NCI-H1930 (cell line): ENCODE results near the gene ADGRF5.

Experiments used
- DNase-seq, 2 experiments: peaks; one replicate each; lab custom pipeline; 2025; lab: John Stamatoyannopoulos, UW

The ADGRF5 gene

DNA sequence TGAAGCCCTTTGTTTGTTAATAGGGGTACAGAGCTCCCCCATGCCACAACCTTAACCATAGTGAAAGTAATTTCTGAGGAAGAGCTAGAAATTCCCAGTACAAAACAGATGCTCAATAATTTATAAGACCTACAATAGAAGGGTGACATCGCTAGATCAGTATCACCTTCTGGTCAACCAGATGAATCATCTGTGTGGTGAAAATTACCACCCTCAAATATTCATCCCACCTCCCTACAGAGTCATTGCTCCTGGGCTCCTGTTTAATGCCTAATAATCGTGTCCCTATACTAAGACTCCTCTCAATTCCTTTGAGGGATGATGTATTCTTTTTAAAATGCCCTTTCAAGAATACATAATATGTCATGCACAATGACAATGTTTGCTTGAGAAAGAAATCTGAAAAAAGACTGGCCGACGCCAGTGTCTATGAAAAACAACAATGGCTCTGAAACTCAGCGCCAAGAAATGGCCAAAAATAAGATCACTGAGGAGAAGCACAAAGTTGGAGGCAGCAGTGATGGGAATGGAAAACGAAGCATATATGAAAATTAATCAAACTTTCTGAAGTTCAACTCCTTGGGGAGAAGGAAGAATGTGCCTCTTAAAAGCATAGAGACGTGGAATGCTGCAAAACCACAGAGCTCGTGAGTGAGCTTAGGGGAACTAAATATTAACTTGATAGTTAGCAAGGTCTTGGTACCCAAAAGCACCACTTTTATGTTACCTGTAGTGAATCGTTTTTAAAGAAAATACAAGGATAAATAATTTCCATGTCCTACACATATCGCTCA lies 11.0 kb upstream of the ADGRF5 start:
- DNase-seq: no peak

DNA sequence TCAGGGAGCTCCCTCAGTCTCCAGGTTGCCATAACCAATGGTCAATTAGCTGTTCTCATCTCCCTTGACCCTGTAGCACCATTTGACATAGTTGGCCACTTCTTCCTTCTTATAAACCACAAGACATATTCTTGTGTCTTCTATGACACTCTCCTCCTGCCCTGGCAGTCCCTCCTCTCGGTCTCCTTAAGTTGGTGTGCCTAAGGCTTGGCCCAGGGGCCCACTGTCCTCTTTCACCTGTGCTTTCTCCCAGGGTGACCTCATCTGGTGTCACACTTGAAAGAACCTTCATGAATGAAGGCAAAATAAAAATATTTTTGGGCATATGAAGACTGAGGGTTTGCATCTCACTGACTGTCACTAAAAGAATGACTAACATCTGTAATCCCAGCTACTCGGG lies 9.7 kb upstream of the ADGRF5 start:
- no peak for DNase-seq

DNA sequence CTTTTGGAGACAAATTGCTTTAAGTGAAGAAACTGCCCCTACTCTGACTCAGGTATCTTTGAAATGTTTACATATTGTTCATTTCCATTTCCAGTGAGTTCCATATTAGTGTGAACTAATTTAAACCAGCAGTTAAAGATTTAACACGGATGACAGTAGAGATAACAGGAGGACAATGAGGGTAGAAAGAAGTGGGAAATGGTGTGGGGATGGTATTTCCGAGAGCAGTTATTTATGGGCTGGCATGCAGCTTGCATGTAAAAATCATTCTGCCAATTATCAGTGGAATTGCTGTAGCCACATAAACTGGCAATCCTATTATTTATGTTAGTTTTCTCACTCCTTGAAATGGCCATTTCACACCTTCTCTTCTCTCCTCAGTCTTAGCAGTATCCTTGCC lies 8.6 kb upstream of the ADGRF5 start:
- no peak for DNase-seq

DNA sequence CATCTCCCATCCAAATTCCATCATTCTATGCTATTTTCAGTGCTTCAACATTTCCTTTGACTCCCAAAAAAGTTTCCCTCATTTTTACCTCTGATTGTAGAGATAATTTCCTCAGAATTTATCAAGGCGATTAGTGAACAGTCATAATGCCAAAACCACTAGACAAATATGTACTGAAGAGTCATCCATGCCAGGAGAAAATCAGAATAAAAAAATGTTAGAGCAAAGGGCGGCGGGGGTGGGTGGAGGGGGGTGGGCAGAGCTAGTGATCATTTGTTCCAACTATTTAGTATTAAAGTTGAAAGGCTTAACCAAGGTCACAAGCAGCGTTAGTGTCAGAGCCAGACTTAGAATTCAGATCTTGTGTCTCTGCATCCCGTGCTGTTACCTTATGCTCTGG lies 5.3 kb upstream of the ADGRF5 start:
- no peak for DNase-seq

DNA sequence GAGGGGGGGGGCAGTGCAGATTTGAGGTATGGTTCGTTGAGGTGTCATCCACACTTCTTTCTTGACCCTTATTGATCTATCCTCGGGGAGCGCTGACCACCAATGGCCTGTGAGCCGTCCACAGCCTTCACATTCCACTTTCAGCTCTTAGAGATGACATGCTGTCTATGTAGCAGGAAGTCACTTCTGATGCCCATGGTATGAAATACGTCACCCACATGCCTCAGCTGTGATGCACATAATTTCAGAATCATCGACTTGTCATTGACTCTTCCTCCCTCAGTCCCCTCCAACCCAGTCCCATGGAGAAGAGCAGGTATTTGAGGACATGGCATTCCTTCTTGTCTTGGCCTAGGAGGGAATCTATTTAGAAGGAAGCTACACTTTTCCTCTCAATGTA lies 4.7 kb upstream of the ADGRF5 start:
- no peak for DNase-seq

DNA sequence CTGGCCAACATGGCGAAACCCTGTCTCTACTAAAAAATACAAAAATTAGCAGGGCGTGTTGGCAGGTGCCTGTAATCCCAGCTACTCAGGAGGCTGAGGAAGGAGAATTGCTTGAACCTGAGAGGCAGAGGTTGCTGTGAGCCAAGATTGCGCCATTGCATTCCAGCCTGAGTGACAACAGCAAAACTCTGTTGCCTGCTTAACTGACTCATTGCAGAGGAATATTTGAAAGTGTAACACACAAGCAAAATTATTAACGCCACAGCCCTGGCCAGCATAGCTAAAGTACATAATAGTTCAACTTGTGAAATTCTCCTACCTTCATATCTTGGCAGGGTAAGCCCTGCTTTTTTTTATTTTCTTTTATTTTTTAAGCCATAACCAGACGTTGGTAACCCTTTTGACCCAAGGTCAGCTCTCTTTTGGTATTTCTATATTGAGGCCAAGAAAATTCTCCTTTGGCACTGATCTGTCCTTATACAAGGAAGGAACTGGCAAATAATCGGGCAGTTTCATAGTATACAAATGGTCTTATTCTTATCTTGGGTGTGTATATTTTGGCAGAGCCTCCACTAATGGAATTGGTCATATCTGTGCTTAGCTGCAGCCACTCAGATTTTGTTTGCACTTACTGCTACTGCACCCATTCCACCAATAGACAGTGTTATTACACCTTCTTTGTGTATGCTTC lies 4.0 kb upstream of the ADGRF5 start:
- DNase-seq: no peak

DNA sequence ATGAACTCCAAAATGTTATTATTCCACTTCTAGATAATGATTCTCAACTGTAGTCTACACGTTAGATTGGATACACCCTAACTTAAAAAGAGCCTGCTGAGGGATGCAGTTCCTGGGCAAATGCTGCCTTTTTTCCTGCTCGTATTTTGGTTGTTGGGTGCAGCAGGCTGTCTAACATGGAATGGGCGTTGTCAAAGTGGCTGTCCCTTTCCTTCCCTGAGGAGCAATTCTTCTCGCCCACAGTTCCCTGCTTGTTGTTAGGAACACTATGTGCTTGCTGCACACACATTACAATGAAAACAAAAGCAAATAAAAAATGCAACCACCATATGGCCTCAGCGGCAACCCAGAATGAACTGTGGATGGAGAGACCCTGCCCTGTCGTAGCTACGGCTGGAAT lies 1.7 kb upstream of the ADGRF5 start:
- DNase-seq: no peak

DNA sequence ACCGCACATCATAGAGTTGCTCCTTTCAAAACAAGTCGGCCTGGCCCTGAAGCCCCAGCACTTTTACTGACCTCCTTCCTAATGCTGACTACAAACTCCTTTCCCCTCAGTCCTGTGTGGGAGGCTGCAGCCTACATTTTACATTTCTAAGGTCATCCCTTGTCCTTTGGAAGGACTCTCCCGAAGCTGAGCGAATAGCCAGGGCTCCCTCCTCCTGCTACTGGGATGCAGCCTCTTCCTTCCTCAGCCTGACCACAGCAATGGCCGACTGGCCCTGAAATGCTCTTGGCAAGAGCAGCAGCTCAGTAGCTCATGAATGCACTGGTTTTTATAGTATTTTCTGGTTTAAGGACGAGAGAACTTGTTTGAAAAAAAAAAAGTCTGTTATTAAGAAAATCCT lies 679 bp downstream of the ADGRF5 start:
- no peak for DNase-seq

DNA sequence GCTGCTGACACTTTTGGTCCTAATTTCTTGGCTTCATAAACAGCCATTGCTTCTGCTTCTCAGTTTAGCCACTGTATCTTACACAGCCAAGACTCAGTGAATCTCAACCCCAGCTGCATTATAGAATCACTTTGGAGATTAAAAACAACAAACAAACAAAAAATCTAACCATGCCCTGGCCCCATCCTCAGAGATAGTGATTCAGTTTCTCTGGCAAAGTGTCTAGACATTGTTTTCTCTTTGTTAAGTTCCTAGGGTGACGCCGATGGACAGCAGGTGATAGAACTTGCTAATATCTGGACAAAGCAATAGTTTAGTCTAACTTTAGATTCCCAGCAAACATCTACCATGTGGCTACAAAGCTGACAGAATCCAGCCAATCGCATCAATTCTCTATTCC lies 2.9 kb downstream of the ADGRF5 start:
- no peak for DNase-seq

DNA sequence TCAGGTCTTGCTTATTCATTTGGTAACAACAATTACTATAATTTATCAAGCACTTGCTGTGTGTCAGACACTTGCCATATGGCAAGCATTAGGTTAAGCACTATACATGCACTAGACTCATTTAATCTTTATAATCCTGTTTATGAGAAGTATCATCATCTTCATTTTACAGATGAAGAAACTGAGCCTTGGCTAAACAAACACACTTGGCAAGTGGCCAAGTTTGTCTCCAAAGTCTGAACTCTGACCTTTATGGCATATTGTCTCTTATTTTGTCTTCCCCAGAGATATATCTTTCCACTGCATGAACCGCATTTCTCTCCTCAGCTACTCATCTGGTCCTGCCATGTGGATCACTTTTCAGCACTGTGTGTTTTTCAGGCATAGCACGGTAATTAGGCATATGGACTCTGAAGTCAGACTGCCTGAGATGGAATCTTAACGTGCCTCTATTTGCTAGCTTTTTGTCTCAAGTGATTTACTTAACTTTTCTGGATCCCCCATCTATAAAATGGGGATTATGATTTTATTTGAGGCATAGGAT lies 4.7 kb downstream of the ADGRF5 start:
- DNase-seq: no peak

DNA sequence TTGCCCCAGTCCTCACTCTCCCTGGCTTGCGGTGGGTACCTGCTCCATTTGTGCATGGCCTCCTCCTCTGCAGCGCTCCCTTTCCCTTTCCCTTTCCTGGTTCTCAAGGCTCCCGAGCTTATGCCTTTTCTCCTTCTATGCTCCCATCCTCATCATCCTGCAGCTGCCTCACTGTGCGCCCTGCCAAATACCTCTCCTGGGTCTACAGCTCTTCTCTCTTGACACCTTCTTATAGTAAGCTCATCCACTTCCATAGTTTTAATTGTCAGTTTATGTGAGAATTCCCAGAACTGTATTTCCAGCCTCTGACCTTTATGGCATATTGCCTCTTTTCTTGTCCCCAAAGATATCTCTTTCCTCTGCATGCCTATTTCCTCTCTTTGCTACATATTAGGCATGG lies 5.9 kb downstream of the ADGRF5 start:
- DNase-seq: no peak

DNA sequence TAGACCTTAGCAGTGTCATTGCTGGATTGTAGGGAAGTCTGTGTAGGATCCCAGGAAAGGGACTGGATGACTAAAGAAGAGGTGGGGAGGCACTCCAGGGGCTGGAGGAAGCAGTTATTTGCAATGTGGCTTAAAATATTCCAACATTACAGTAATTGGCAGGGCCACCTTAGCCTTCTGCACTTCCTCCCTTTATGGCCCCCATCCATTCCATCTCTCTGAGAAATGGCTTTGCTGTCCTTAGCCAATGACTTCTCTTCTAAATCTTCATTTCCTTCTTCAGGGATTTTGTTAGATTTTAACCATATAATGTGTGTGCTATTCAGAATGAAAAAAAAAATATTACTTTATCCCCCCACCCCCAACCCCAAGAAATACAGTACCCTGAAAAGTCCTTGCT lies 6.4 kb downstream of the ADGRF5 start:
- DNase-seq: no peak

DNA sequence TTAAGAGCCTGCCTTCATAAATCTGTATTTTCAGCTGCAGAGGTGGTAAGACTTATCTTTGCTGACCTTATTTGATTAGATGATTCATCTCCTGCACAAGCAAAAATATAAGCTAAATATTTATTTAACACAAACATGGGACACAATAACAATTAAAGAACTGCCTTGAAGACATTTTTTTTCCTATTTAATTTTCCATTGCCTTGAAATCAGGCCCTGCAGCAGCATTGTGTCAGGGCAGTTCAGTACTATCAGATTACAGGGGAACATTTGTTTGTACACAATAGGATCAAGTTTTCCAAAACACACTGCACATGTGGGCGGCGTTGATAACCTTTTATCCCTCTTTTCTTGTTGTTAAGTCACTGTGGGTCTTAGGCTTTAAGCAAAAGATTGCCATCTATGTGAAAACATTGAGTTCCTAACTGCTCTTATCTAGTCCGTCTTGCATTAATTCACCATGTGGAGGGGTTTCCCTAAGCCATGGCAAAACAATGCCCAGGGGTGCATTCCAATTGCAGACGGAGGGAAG lies 7.4 kb downstream of the ADGRF5 start:
- DNase-seq: peak in 1 of 2 experiments; percentile 36

DNA sequence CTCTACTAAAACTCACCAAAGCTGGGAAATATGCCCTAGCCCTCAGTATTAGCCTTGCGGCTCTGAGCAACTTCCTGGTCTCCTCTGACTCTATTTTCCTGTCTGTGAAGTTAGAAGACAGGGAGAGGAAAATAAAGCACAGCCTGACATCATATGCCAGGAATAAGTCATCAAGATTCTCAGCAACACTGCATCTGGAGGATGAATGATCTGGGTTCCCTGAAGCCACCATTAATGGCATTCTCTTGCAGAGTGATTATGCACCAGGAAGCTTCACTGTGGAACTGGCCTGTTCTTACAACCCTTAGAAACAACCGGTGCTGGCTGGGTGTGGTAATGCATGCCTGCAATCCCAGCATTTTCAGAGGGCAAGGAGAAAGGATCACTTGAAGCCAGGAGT lies 12.4 kb downstream of the ADGRF5 start:
- DNase-seq: no peak

DNA sequence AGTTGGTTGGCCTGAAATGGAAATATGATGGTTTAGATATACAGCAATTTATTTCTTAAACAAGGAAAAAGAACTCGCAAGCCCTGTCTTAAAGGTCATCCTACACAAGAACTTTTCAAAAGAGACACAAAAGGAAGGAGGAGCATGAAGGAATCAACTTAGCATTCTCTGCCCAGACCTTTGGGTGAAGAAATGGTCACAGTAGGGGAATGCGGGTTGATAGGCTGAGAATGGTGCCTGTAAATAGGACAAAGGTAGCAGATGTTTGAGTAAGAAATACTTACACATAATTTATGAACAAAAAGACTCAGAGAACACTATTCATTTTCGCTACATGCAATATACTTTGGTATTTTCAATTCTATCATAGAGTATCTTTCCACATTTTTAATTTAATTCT lies 15.0 kb downstream of the ADGRF5 start:
- no peak for DNase-seq

DNA sequence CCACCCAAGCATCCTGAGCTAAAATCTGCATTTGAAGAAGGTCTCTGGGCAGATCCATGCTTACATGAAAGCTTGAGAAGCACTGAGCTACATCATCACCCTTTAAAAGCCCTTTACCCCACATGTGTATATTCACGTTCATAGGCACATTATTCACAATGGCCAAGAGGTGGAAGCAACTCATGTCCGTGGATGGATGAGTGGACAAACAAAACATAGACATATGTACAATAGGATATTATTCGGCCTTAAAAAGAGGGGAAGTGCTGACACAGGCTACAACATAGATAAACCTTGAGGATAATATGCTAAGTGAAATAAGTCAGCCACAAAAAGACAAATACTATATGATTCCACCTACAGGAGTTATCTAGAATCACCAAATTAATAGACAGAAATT lies 17.6 kb downstream of the ADGRF5 start:
- DNase-seq: no peak

DNA sequence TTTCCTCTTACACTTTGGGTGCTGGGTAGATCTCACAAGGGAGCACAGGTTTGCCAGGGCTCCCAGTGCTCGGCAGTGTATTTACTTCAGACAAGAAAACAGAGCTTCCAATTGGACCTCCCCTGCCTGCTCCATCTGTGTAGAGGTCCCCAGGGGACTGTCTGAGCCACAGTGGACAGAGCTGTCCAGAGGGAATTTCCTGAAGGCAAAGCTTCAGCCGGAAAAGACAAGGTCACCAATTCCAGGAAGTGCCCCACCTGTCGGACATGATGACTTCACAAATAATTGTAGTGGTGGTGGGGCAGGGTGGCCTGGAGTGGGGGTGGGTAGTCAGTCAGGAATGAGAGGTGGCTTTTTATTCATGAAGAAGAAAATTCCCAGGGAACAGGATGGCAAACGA lies 18.6 kb downstream of the ADGRF5 start:
- DNase-seq: no peak

DNA sequence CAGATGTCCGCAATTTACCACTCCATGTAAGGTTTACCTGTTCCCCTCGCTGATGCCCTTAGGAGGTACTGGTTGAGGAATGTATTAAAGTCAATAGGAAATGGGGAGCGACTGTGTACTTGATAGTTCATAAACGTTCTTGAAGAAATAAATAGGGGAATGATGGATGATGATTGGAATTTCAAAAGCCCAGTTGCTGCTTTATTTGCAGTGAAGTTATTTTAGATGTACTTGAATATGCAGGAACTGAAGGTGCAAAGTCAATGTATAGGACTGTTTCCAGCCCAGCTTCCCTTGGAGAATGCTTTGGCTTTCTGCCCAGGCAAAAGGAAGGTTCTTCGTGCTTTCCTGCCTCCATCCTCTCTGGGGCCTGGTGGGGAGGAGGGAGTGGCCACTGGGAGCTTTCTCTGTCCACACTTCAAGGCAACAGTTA lies 19.8 kb downstream of the ADGRF5 start:
- DNase-seq: no peak

DNA sequence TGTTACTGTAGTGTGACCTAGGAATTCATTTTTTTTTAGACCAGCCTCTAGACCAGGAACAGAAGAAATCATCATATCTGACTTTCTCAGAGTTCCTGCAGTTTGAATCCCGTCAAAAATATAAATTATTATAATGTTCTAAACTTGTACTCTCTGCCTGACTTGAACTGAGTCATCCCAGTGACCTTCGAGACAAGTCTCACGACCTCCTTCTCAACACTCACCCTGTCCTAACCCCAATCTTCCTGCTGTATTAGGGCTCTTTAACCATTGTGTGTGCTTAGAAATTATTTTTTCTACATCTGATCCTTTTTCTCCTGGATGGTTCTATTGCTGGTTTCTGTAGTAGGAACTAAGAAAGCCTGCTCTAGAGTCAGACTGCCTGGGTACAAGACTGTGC lies 21.5 kb downstream of the ADGRF5 start:
- DNase-seq: no peak

DNA sequence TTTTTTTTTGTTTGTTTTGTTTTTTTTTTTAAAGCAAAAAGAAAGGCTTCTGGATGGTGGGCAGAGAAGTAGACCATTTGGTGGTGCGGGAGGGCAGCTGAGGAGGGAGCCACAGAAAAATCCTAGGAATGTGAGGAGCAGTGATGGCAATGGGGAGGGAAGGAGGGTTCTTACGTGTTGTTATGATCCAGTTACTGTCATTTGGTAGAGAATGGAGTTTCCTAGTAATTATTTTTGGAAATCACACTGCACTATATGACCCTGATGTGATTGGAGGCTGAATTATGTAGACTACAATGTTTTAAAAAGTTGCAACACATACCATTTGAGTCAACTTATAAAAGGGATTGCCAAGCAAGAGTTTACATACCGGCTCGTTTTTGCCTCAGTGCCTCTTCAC lies 22.1 kb downstream of the ADGRF5 start:
- DNase-seq: no peak

DNA sequence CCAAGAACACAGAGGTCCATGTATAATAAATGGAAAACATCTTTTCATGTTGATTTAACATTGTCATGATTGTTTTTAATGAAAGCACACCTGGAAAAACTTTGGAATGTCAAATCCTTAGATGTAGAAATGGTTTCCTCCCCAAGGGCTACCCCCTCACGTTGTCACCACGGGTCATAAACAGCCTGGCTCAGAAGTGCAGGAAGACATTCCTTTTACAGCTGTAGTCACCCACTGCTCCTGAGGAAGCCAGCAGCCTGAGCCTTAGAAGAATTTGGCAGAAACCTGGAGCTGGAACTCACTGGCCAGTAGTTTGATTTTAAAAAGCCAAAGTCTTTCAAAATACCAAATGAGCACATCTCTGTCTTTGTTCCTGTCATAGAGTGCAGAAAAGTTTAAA lies 23.7 kb downstream of the ADGRF5 start:
- no peak for DNase-seq

DNA sequence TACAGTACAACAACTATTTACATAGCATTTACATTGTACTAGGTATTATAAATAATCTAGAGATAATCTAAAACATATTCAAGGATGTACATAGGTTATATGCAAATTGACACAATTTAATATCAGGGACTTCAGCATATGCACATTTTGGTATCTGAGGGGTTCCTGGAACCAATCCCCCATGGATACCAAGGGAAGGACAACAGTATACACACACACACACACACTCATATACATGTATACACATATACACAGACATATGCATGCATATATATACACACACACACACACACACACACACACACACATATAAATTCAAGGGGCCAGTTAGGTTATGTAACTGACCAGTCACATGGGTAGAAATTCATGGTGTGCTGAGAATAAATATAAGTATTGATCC lies 24.9 kb downstream of the ADGRF5 start:
- DNase-seq: no peak

DNA sequence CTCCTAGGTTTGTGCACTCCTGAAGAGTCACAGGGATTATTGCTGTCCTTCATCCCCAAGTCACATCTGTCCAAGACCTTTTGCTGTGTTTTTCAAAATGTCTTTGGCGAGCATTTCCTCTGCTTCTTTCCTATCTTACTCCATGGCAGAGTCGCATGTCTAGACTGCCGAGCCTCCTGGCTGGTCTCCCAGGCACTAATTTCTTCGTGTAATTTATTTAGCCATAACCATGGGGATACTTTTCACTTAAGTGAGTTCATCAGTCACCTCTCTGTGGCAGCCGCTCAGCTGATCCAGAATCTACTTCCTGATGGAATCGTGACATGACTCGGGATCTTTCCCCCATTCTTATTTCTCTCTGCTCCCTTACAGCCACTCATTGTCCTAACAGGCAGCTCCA lies 25.8 kb downstream of the ADGRF5 start:
- DNase-seq: no peak
